ENCODE data around the gene ITIH3. TPM values are rescaled to one million over a fixed set of nuclear protein-coding genes. Genes with fewer than 3 reads are reported as not detected.

ITIH3 gene
- polyA plus RNA-seq, 1 of the 3 experiments (the other 2 are of a cell fraction) = 4.3 TPM

- TF ChIP-seq REST (IDR thresholded peaks at IDR 0.05; ENCODE audit: low read depth, low read length) = no peak
- no peak for TF ChIP-seq RFX5 (IDR thresholded peaks at IDR 0.05; ENCODE audit: low read length)
- no peak for TF ChIP-seq RXRA (IDR thresholded peaks at IDR 0.05; ENCODE audit: borderline replicate concordance, low read depth)
- no peak for TF ChIP-seq POLR2AphosphoS5 (IDR thresholded peaks at IDR 0.05; ENCODE audit: low read depth, low read length)
- TF ChIP-seq JUND (IDR thresholded peaks at IDR 0.05) = no peak
- TF ChIP-seq MEF2A (IDR thresholded peaks at IDR 0.05; ENCODE audit: borderline replicate concordance, low read depth) = no peak
Measured at GRCh38 chr3:52784021-52784621, 10.5 kb upstream of the ITIH3 start (continued).

- Histone ChIP-seq H3K9me3 (no peaks in the 10 kb centered on the region), H4K20me1 (ENCODE audit: insufficient read depth) (no peaks in the 10 kb centered on the region), H3K36me3 (replicated peaks in 1 of 2; ENCODE audit: control insufficient read depth in 1 of 2, insufficient read depth in 2 of 2, low read length in 1 of 2) (no peaks in the 10 kb centered on the region), H2AFZ (ENCODE audit: low read depth) (no peak overlapping the region), H3K4me2 (no peak overlapping the region), H3K27ac (ENCODE audit: low read depth in 2 of 2, low read length in 1 of 2) (no peak overlapping the region), H3K4me1 (ENCODE audit: control insufficient read depth in 1 of 2, insufficient read depth in 2 of 2, low read depth in 1 of 2, low read length in 1 of 2) (no peaks in the 10 kb centered on the region), H3K79me2 (ENCODE audit: insufficient read depth) (no peaks in the 10 kb centered on the region), H3K9ac (no peak overlapping the region), H3K4me3 (ENCODE audit: low read depth in 2 of 2, low read length in 1 of 2) (no peak overlapping the region), H3K9me2 (no peaks in the 10 kb centered on the region), H3K27me3 (ENCODE audit: insufficient read depth) (peaks cover 6% of the 10 kb centered on the region; the same call in 1 of the 2 replicates), H3F3A (replicated peaks; ENCODE audit: insufficient read depth) (no peaks in the 10 kb centered on the region)
- ChIA-PET CTCF (no interaction called here), POLR2A (interaction anchor here (0.7 kb wide), 1 partner anchor 15 kb away, joined by 6 read pairs; the partner anchor contains the start of gene NEK4)
- no peak for DNase-seq
- 52% methylated on average over 2 of the region's 5 CpGs for WGBS (ENCODE audit: low lambda C conversion rate)
- TF ChIP-seq EZH2phosphoT487 (IDR thresholded peaks at IDR 0.05; ENCODE audit: borderline replicate concordance, low read depth) = no peak
- no peak for TF ChIP-seq ELF1 (IDR thresholded peaks at IDR 0.05)
- no peak for TF ChIP-seq MXI1 (IDR thresholded peaks at IDR 0.05; ENCODE audit: low read depth, low read length)
- no peak for TF ChIP-seq IRF3 (IDR thresholded peaks at IDR 0.05; ENCODE audit: low read depth, low read length)
- TF ChIP-seq MAX (IDR thresholded peaks at IDR 0.05; ENCODE audit: low read depth) = no peak
- no peak for TF ChIP-seq RXRA (IDR thresholded peaks at IDR 0.05; ENCODE audit: borderline replicate concordance, low read depth)
- TF ChIP-seq PBX3 (IDR thresholded peaks at IDR 0.05) = no peak
- no peak for TF ChIP-seq YY1 (IDR thresholded peaks at IDR 0.05; ENCODE audit: low read depth)
- TF ChIP-seq ZBTB33 (IDR thresholded peaks at IDR 0.05; ENCODE audit: borderline replicate concordance, low read depth) = no peak
- no peak for TF ChIP-seq REST (IDR thresholded peaks at IDR 0.05; ENCODE audit: low read depth, low read length)
- no peak for TF ChIP-seq RCOR1 (IDR thresholded peaks at IDR 0.05; ENCODE audit: low read length)
- TF ChIP-seq POLR2AphosphoS5 (IDR thresholded peaks at IDR 0.05; ENCODE audit: low read depth, low read length) = no peak
- no peak for TF ChIP-seq SIN3A (IDR thresholded peaks at IDR 0.05; ENCODE audit: borderline replicate concordance, low read depth, low read length)
- TF ChIP-seq CHD2 (IDR thresholded peaks at IDR 0.05; ENCODE audit: low read length, partially characterized antibody) = no peak
Measured at GRCh38 chr3:52784931-52785590, 9.5 kb upstream of the ITIH3 start.
